Keratinocyte (primary cell): ENCODE data around the gene RNF150.

ENCODE experiments used
- EZH2 ChIP-seq: IDR thresholded peaks from one replicate; pipeline ENCODE4 v1.6.1; 2012; ENCODE audit warnings: inconsistent platforms, mild to moderate bottlenecking, low read length, moderate library complexity
- TF ChIP-seq, protein P1 (sequence below), 3 experiments: IDR thresholded peaks in 1 of 3; conservative IDR thresholded peaks in 1 of 3; optimal IDR thresholded peaks in 1 of 3; 2 replicates in 2 of 3; 3 replicates in 1 of 3; pipeline versions ENCODE3 to v1.5.1; 2011; ENCODE audit warnings: low read length in 3 of 3, mild to moderate bottlenecking in 3 of 3, moderate library complexity in 2 of 3, control low read depth in 1 of 3, inconsistent platforms in 1 of 3; ENCODE audit not compliant: insufficient read depth in 2 of 3; ENCODE audit errors: extremely low read depth in 1 of 3

- TF ChIP-seq, protein P1, sequence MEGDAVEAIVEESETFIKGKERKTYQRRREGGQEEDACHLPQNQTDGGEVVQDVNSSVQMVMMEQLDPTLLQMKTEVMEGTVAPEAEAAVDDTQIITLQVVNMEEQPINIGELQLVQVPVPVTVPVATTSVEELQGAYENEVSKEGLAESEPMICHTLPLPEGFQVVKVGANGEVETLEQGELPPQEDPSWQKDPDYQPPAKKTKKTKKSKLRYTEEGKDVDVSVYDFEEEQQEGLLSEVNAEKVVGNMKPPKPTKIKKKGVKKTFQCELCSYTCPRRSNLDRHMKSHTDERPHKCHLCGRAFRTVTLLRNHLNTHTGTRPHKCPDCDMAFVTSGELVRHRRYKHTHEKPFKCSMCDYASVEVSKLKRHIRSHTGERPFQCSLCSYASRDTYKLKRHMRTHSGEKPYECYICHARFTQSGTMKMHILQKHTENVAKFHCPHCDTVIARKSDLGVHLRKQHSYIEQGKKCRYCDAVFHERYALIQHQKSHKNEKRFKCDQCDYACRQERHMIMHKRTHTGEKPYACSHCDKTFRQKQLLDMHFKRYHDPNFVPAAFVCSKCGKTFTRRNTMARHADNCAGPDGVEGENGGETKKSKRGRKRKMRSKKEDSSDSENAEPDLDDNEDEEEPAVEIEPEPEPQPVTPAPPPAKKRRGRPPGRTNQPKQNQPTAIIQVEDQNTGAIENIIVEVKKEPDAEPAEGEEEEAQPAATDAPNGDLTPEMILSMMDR (optimal IDR thresholded peaks at IDR 0.05 in 1 of 3, IDR thresholded peaks at IDR 0.05 in 1 of 3, conservative IDR thresholded peaks at IDR 0.05 in 1 of 3; ENCODE audit: extremely low read depth in 1 of 3, insufficient read depth in 2 of 3, low read length in 3 of 3) = no peak
- no peak for TF ChIP-seq EZH2
These were observed 105.2 kb downstream of the RNF150 start for GRCh38 chr4:141028024-141028529.
